GM12878 (cell line): Measurements from ENCODE around the gene JAKMIP1. TPM values are rescaled to one million over a fixed set of nuclear protein-coding genes. Genes with fewer than 3 reads are reported as not detected.

Experiments
- ATAC-seq: fragments of 200-7000 bp; cut with Tn5 transposase; 3 replicates; pipeline ENCODE4 v1.9.1; 2020; ENCODE audit warnings: mild to moderate bottlenecking, moderate library complexity
- BruUV-seq: library from RNA; stranded (reverse); fragments of 400-500 nt; replicated peaks from 2 replicates; lab custom pipeline; 2021; lab: Mats Ljungman, UMichigan
- CTCF ChIA-PET: fragments of 300-600 bp; sonication (Branson Sonifier 250); formaldehyde crosslinking; extraction: SDS; loops from one replicate; lab custom pipeline; 2021; ENCODE audit warnings: inconsistent platforms; lab: Yijun Ruan, JAX
- POLR2A ChIA-PET: fragments of 350-600 bp; formaldehyde crosslinking; extraction: SDS; loops from one replicate; lab custom pipeline; 2021; ENCODE audit warnings: inconsistent platforms; lab: Charles Lee
- RAD21 ChIA-PET: fragments of 300-600 bp; sonication (Branson Sonifier 250); formaldehyde crosslinking; loops from one replicate; lab custom pipeline; 2023; ENCODE audit warnings: antibody characterized with exemption; ENCODE audit not compliant: unreplicated experiment; lab: Charles Lee
- SMC1A ChIA-PET: fragments of 300-600 bp; sonication (Branson Sonifier 250); formaldehyde crosslinking; loops from one replicate; lab custom pipeline; 2023; ENCODE audit not compliant: unreplicated experiment, uncharacterized antibody; lab: Charles Lee
- DNase-seq: peaks from one replicate; pipeline ENCODE4 v3.0.0-alpha.2; 2011; ENCODE audit warnings: low read depth, low spot score
- FAIRE-seq: peaks from 3 replicates; lab custom pipeline; 2011; peaks lifted over from hg19 to GRCh38; lab: Jason Lieb, UNC
- H2AFZ ChIP-seq: 2 replicates; pipeline ENCODE4 v1.6.0; 2011; ENCODE audit warnings: low read depth, low read length, control low read depth; ENCODE audit not compliant: control insufficient read depth
- H3K27ac ChIP-seq: 2 replicates; pipeline ENCODE4 v1.5.1; 2011; ENCODE audit warnings: control low read depth; ENCODE audit not compliant: control insufficient read depth, insufficient read depth
- H3K27me3 ChIP-seq, 2 experiments: replicated peaks in 1 of 2; 2 replicates each; pipeline versions ENCODE4 v1.6.0 to v1.6.1; 2011; ENCODE audit warnings: low read length in 1 of 2; ENCODE audit not compliant: control insufficient read depth in 2 of 2, insufficient read depth in 2 of 2
- H3K36me3 ChIP-seq, 2 experiments: 2 replicates each; pipeline ENCODE4 v1.5.1; 2011; ENCODE audit warnings: low read length in 1 of 2; ENCODE audit not compliant: control insufficient read depth in 2 of 2, insufficient read depth in 2 of 2
- H3K4me1 ChIP-seq: 2 replicates; pipeline ENCODE4 v1.6.1; 2011; ENCODE audit warnings: mild to moderate bottlenecking, low read length, moderate library complexity, mixed read lengths; ENCODE audit not compliant: control insufficient read depth, insufficient read depth
- H3K4me2 ChIP-seq: 2 replicates; pipeline ENCODE4 v1.6.0; 2011; ENCODE audit warnings: control low read depth; ENCODE audit not compliant: control insufficient read depth, insufficient read depth
- H3K4me3 ChIP-seq: fragments of 200-600 bp; sonication (generic); 2 replicates; pipeline ENCODE4 v1.5.1; 2016
- H3K79me2 ChIP-seq: 2 replicates; pipeline ENCODE4 v1.6.0; 2011; ENCODE audit warnings: low read length; ENCODE audit not compliant: control insufficient read depth, insufficient read depth
- H3K9ac ChIP-seq: 2 replicates; pipeline ENCODE4 v1.8.0; 2011; ENCODE audit warnings: low read length, control low read depth, mixed read lengths; ENCODE audit not compliant: control insufficient read depth, insufficient read depth
- H3K9me3 ChIP-seq: replicated peaks from 3 replicates; pipeline ENCODE4 v1.5.1; 2011; ENCODE audit warnings: mild to moderate bottlenecking, low read length; ENCODE audit not compliant: control insufficient read depth, insufficient read depth
- H4K20me1 ChIP-seq: 2 replicates; pipeline ENCODE4 v1.6.0; 2011; ENCODE audit not compliant: control insufficient read depth, insufficient read depth
- CBFB ChIP-seq: IDR thresholded peaks from 2 replicates; pipeline ENCODE4 v1.6.1; 2016; ENCODE audit warnings: antibody characterized with exemption, low read depth
- CREB1 ChIP-seq: IDR thresholded peaks from 2 replicates; pipeline ENCODE4 v1.6.1; 2012; ENCODE audit warnings: low read depth, mild to moderate bottlenecking, inconsistent platforms
- EGR1 ChIP-seq, 2 experiments: IDR thresholded peaks; 1 replicate in 1 of 2; 2 replicates in 1 of 2; pipeline ENCODE4 v1.6.1; 2011 to 2012; ENCODE audit warnings: low read depth in 2 of 2, low read length in 2 of 2, borderline replicate concordance in 1 of 2, mild to moderate bottlenecking in 1 of 2, moderate library complexity in 1 of 2
- ETV6 ChIP-seq, 2 experiments: fragments of 450-650 bp in 1 of 2; IDR thresholded peaks in 1 of 2; conservative IDR thresholded peaks in 1 of 2; 2 replicates each; pipeline ENCODE4 v1.6.1; 2014; ENCODE audit warnings: antibody characterized with exemption in 1 of 2, borderline replicate concordance in 1 of 2, low read depth in 1 of 2, mild to moderate bottlenecking in 1 of 2, moderate library complexity in 1 of 2
- MEF2B ChIP-seq: fragments of 450-650 bp; IDR thresholded peaks from 2 replicates; pipeline ENCODE4 v1.6.1; 2018; ENCODE audit warnings: mild to moderate bottlenecking, moderate library complexity; ENCODE audit not compliant: partially characterized antibody, poor library complexity, severe bottlenecking
- NBN ChIP-seq: fragments of 450-650 bp; IDR thresholded peaks from 2 replicates; pipeline ENCODE4 v1.6.1; 2016
- SIN3A ChIP-seq: IDR thresholded peaks from 2 replicates; pipeline ENCODE4 v1.6.1; 2012; ENCODE audit warnings: low read depth, low read length, improper control_type of control experiment
- SUPT20H ChIP-seq: IDR thresholded peaks from 2 replicates; pipeline ENCODE4 v1.6.1; 2011; ENCODE audit warnings: low read depth, mild to moderate bottlenecking, low read length, moderate library complexity, borderline replicate concordance; ENCODE audit not compliant: control insufficient read depth
- TBL1XR1 ChIP-seq: IDR thresholded peaks from 2 replicates; pipeline ENCODE4 v1.6.1; 2012; ENCODE audit warnings: low read depth, low read length, improper control_type of control experiment
- WGBS: methylation state at CpG from one replicate; pipeline ENCODE4 v1.1.6; 2016; ENCODE audit warnings: low lambda C conversion rate; ENCODE audit not compliant: insufficient replicate concordance, insufficient coverage; ENCODE audit errors: missing lambda C conversion rate; 5-methylcytosine and 5-hydroxymethylcytosine counted together
- in situ Hi-C: fragments of 300-500 bp; cut with MboI; formaldehyde crosslinking; loops from 9 replicates; pipeline ENCODE4 v1.14.3; 2018; ENCODE audit warnings: mixed read lengths
- intact Hi-C: fragments of 100-400 bp; cut with micrococcal nuclease; formaldehyde crosslinking; loops from one replicate; pipeline ENCODE4 v1.14.2; 2022; ENCODE audit not compliant: unreplicated experiment
- polyA plus RNA-seq, 11 experiments: library from polyadenylated mRNA; depleted of rRNA in 4 of 11; unstranded in 6 of 11; stranded (reverse) in 5 of 11; fragments of >200 nt; fragmentation: Nextera tagmentation in 4 of 11; fragmentation: Illumina TruSeq in 1 of 11; extraction: Ambion mirVana in 4 of 11; extraction: Trizol in 1 of 11; gene quantifications; 1 replicate in 1 of 11; 2 replicates in 10 of 11; pipeline versions ENCODE4 v1.2.1 to v1.2.3, GENCODE V29; 2011 to 2016; ENCODE audit warnings: inconsistent platforms in 2 of 11, missing spikeins in 2 of 11, low read depth in 1 of 11
- total RNA-seq, 4 experiments: library from RNA; depleted of rRNA in 3 of 4; stranded (reverse); fragments of >200 nt in 3 of 4; fragmentation: Illumina TruSeq in 1 of 4; extraction: Trizol in 1 of 4; gene quantifications; 2 replicates each; pipeline versions ENCODE4 v1.2.1 to v1.2.3, GENCODE V29; 2013 to 2021

JAKMIP1 gene
- total and polyA plus RNA-seq, 10 of the 15 experiments (the other 5 are each of a cell fraction or from before 2014, with no cell fraction given), result 0.52 to 16.7 (median 12.3) TPM

GRCh38 chr4:6043188-6043587 is 157.2 kb downstream of the JAKMIP1 start:
- ChIA-PET POLR2A (no interaction called here), CTCF (no interaction called here)
- no peak for DNase-seq
- in situ Hi-C loops, result no loop called here
- no peak for TF ChIP-seq CBFB
- no peak for TF ChIP-seq TBL1XR1
- no peak for TF ChIP-seq ETV6 (conservative IDR thresholded peaks at IDR 0.05 in 1 of 2, IDR thresholded peaks at IDR 0.05 in 1 of 2; ENCODE audit: borderline replicate concordance in 1 of 2, low read depth in 1 of 2)
- TF ChIP-seq SUPT20H, result no peak
- TF ChIP-seq CREB1, result no peak
- no peak for TF ChIP-seq EGR1 (IDR thresholded peaks at IDR 0.05; ENCODE audit: borderline replicate concordance in 1 of 2, low read depth in 2 of 2, low read length in 2 of 2)
- no peak for TF ChIP-seq NBN
- TF ChIP-seq MEF2B, result no peak
- TF ChIP-seq SIN3A, result no peak
- TF ChIP-seq, all 136 proteins: peak for 0
- Histone ChIP-seq H3K9ac (no peak overlapping the region), H3K4me3 (no peak overlapping the region), H3K4me2 (no peak overlapping the region), H3K79me2 (no peaks in the 10 kb centered on the region), H3K27me3 (no peaks in the 10 kb centered on the region; a peak in 2 of 4 replicates), H3K4me1 (peaks cover 11% of the 10 kb centered on the region), H3K27ac (no peak overlapping the region), H4K20me1 (no peaks in the 10 kb centered on the region), H2AFZ (no peak overlapping the region), H3K9me3 (no peaks in the 10 kb centered on the region), H3K36me3 (no peaks in the 10 kb centered on the region)
- no TSS peak for BruUV-seq
- no peak for FAIRE-seq
- intact Hi-C loops, result no loop called here
- SMC1A ChIA-PET, result no interaction called here
- no peak for ATAC-seq
- WGBS, result 64% methylated on average over 10 of the region's 13 CpGs
- RAD21 ChIA-PET, result no interaction called here
